DND-41 (cell line): ENCODE results near the gene CHRNB2.

Experiments
- ATAC-seq: fragments of 200-7000 bp; cut with Tn5 transposase; 3 replicates; pipeline ENCODE4 v1.9.1; 2021; ENCODE audit warnings: low read depth; ENCODE audit not compliant: insufficient read depth
- DNase-seq: peaks from one replicate; pipeline ENCODE4 v3.0.0-alpha.2; 2020
- H2AFZ ChIP-seq: 2 replicates; pipeline ENCODE4 v1.6.0; 2012; ENCODE audit warnings: low read depth, low read length
- H3K27ac ChIP-seq: 2 replicates; pipeline ENCODE4 v1.5.1; 2012; ENCODE audit warnings: low read length, inconsistent platforms
- H3K27me3 ChIP-seq: fragments of 200-600 bp; sonication (generic); 2 replicates; pipeline ENCODE4 v1.6.0; 2012; ENCODE audit warnings: low read length, mild to moderate bottlenecking, inconsistent platforms; ENCODE audit not compliant: insufficient read depth, poor library complexity
- H3K36me3 ChIP-seq: 2 replicates; pipeline ENCODE4 v1.5.1; 2012; ENCODE audit warnings: low read length, inconsistent platforms; ENCODE audit not compliant: insufficient read depth
- H3K4me1 ChIP-seq: 2 replicates; pipeline ENCODE4 v1.5.1; 2012; ENCODE audit warnings: mild to moderate bottlenecking, low read length; ENCODE audit not compliant: insufficient read depth
- H3K4me2 ChIP-seq: 2 replicates; pipeline ENCODE4 v1.6.0; 2012; ENCODE audit warnings: mild to moderate bottlenecking, moderate library complexity, low read length, inconsistent platforms; ENCODE audit not compliant: insufficient read depth
- H3K4me3 ChIP-seq, 2 experiments: fragments of 200-600 bp in 1 of 2; shearing (Covaris generic) in 1 of 2; 2 replicates each; pipeline ENCODE4 v1.5.1; 2012 to 2016; ENCODE audit warnings: inconsistent platforms in 2 of 2, low read length in 2 of 2, mild to moderate bottlenecking in 2 of 2, low read depth in 1 of 2, moderate library complexity in 1 of 2
- H3K79me2 ChIP-seq: 2 replicates; pipeline ENCODE4 v1.6.0; 2012; ENCODE audit warnings: low read length, inconsistent platforms; ENCODE audit not compliant: insufficient read depth
- H3K9ac ChIP-seq: 2 replicates; pipeline ENCODE4 v1.6.0; 2012; ENCODE audit warnings: low read depth, mild to moderate bottlenecking, inconsistent platforms, low read length, moderate library complexity
- H3K9me3 ChIP-seq: 2 replicates; pipeline ENCODE4 v1.5.1; 2012; ENCODE audit warnings: low read length, moderate library complexity, mild to moderate bottlenecking, inconsistent platforms; ENCODE audit not compliant: insufficient read depth, severe bottlenecking
- H4K20me1 ChIP-seq: 2 replicates; pipeline ENCODE4 v1.6.0; 2012; ENCODE audit warnings: low read length; ENCODE audit not compliant: insufficient read depth
- CTCF ChIP-seq: IDR thresholded peaks from 2 replicates; pipeline ENCODE4 v1.5.1; 2012; ENCODE audit warnings: borderline replicate concordance, low read length, moderate library complexity, mild to moderate bottlenecking; ENCODE audit not compliant: poor library complexity, severe bottlenecking; ENCODE audit errors: extremely low read depth
- EZH2 ChIP-seq: IDR thresholded peaks from 3 replicates; pipeline ENCODE4 v1.6.1; 2012; ENCODE audit warnings: borderline replicate concordance, low read depth, mild to moderate bottlenecking, moderate library complexity, low read length, inconsistent platforms; ENCODE audit not compliant: severe bottlenecking

The CHRNB2 gene

GRCh38 chr1:154541231-154541630, 26.3 kb upstream of the CHRNB2 start:
- DNase-seq (no peak), ATAC-seq (no peak)
- Histone ChIP-seq H3K27ac (no peak overlapping the region), H3K4me3 (no peak overlapping the region), H3K27me3 (peaks cover 6% of the 10 kb centered on the region), H3K4me1 (no peaks in the 10 kb centered on the region), H3K36me3 (no peaks in the 10 kb centered on the region), H3K79me2 (no peaks in the 10 kb centered on the region), H3K9me3 (no peaks in the 10 kb centered on the region), H3K9ac (no peak overlapping the region), H3K4me2 (no peak overlapping the region), H2AFZ (no peak overlapping the region), H4K20me1 (no peaks in the 10 kb centered on the region)
- TF ChIP-seq CTCF (no peak), EZH2 (no peak)

GRCh38 chr1:154546264-154547063, 21.1 kb upstream of the CHRNB2 start:
- peak; percentile 50 for DNase-seq
- TF ChIP-seq EZH2 (no peak), CTCF (peak; percentile 73)
- H3K4me1 ChIP-seq, result peaks cover 11% of the 10 kb centered on the region; the same call in 1 of the 2 replicates
- H3K9me3 ChIP-seq, result no peaks in the 10 kb centered on the region
- no peak overlapping the region for H3K27ac ChIP-seq
- peaks cover 30% of the 10 kb centered on the region for H3K36me3 ChIP-seq
- H3K27me3 ChIP-seq, result peaks cover 5% of the 10 kb centered on the region
- no peak overlapping the region for H2AFZ ChIP-seq
- peaks cover 26% of the 10 kb centered on the region for H4K20me1 ChIP-seq
- no peak overlapping the region for H3K4me2 ChIP-seq
- no peak overlapping the region for H3K4me3 ChIP-seq
- H3K9ac ChIP-seq, result no peak overlapping the region
- no peaks in the 10 kb centered on the region for H3K79me2 ChIP-seq
- ATAC-seq, result peak; percentile 83

GRCh38 chr1:154547105-154547732, 20.4 kb upstream of the CHRNB2 start:
- Histone ChIP-seq H4K20me1 (peaks cover 30% of the 10 kb centered on the region), H3K4me1 (peaks cover 11% of the 10 kb centered on the region; the same call in 1 of the 2 replicates), H3K36me3 (peaks cover 37% of the 10 kb centered on the region), H3K4me3 (no peak overlapping the region), H3K27me3 (no peaks in the 10 kb centered on the region), H3K79me2 (no peaks in the 10 kb centered on the region), H3K27ac (no peak overlapping the region), H2AFZ (no peak overlapping the region), H3K9me3 (no peaks in the 10 kb centered on the region), H3K4me2 (no peak overlapping the region), H3K9ac (no peak overlapping the region)
- DNase-seq (no peak), ATAC-seq (no peak)
- TF ChIP-seq EZH2, result no peak
- TF ChIP-seq CTCF, result no peak
